HAP-1 (cell line): ENCODE measurements around the gene COMMD7.
"Not testable (repeated sequence)": the region's sequence is repeated elsewhere in the genome, so short reads cannot be mapped to it uniquely, and the experiment has no call there.

Experiments
- DNase-seq, 2 experiments: peaks; one replicate each; pipeline ENCODE4 v3.0.0-alpha.2; 2016 to 2020; ENCODE audit warnings: low spot score in 2 of 2
- H3K27me3 ChIP-seq: fragments of 250-450 bp; sonication (Bioruptor Pico); 2 replicates; pipeline ENCODE4 v1.5.1; 2020; ENCODE audit warnings: low read depth, mild to moderate bottlenecking, moderate library complexity
- H3K36me3 ChIP-seq: fragments of 250-450 bp; sonication (Bioruptor Pico); replicated peaks from 2 replicates; pipeline ENCODE4 v1.5.1; 2020; ENCODE audit warnings: mild to moderate bottlenecking
- H3K4me1 ChIP-seq: fragments of 250-450 bp; sonication (Bioruptor Pico); 2 replicates; pipeline ENCODE4 v1.5.1; 2020; ENCODE audit warnings: mild to moderate bottlenecking
- H3K4me3 ChIP-seq: fragments of 250-450 bp; sonication (Bioruptor Pico); 2 replicates; pipeline ENCODE4 v1.5.1; 2020; ENCODE audit warnings: mild to moderate bottlenecking, moderate library complexity
- H3K9me3 ChIP-seq: fragments of 250-450 bp; sonication (Bioruptor Pico); 2 replicates; pipeline ENCODE4 v1.5.1; 2020; ENCODE audit warnings: mild to moderate bottlenecking, moderate library complexity
- in situ Hi-C: fragments of 300-500 bp; cut with MboI; formaldehyde crosslinking; loops from 3 replicates; pipeline ENCODE4 v1.14.3; 2020; ENCODE audit warnings: low sequenced_read_pairs, inconsistent platforms, mixed read lengths

COMMD7 gene

DNA sequence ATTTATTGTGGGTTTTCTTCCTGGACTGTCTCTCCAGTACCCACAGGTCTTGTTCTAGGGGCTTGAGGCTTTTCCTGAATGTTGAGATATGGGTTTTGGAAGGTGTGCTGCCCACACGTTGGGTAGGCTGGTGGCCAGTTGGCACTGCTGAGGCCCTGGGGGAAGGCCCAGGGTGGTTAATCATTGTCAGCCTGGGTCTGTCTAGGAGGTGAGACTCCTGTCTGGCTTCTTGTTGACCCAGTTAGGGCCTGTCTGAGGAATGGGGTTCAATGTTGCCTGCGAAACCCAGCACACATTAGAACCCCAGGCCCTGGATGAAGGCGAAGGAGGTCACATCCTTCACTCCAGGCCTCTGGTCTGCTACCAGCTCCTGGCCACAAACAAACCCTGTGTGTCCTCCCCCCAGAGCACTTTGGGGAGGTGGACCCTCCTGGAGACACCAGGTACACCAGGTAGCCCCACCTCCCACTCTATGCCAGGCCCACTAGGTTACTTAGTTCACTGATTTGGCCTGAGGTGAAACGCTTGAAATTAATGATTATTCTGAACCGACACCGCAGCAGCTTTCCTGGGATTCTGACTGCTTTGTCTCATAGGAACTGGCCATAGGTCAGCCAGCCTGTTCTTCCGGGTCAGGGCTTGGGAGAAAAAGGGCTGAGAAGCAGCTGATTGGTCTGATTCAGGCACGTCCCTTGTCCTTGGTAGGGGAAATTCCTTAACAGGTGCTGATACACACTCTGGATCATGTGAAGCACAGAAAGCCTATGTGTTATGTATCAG is 34.1 kb upstream of the COMMD7 start:
- Histone ChIP-seq H3K4me3 (no peak overlapping the region), H3K27me3 (no peaks in the 10 kb centered on the region), H3K4me1 (no peaks in the 10 kb centered on the region), H3K36me3 (peaks cover 3% of the 10 kb centered on the region), H3K9me3 (no peaks in the 10 kb centered on the region)
- DNase-seq, result no peak
- in situ Hi-C loops, result loop anchor here (25.0 kb wide), 1 partner anchor 160 kb away; no protein-coding TSS in a partner anchor

DNA sequence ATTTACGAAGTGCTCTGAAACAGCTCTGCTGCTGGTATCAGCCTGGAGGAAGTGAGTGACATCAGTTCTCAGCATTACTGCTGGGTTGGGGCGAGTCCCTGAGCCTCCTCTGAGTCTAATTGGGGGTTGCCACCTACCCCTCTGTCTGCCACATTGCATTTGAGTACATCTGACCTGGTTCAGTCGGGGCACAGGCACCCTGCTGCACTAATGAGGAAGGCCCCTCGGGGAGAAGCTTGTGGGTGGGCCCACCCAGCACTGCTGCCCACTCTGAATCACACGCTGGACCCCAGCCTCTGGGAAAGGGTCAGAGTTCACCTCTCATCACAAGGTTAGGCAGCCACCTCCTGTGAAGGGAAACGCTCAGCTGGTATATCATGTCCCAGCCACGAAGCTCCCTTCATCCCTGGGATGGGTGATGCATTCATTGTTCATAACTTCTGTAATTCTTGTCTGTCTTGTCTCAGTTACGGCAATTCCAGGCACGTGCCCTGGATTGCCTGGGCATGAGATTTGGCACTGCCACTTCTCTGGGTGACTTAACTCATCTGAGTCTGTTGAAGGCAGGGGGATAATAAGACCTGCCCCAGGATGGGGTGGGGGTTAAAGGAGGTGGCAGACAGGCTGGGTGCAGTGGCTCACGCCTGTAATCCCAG is 32.2 kb upstream of the COMMD7 start:
- no peak overlapping the region for H3K4me3 ChIP-seq
- no peaks in the 10 kb centered on the region for H3K36me3 ChIP-seq
- in situ Hi-C loops, result loop anchor here (25.0 kb wide), 1 partner anchor 162 kb away; no protein-coding TSS in a partner anchor
- H3K4me1 ChIP-seq, result no peaks in the 10 kb centered on the region
- no peaks in the 10 kb centered on the region for H3K27me3 ChIP-seq
- no peaks in the 10 kb centered on the region for H3K9me3 ChIP-seq
- no peak for DNase-seq

DNA sequence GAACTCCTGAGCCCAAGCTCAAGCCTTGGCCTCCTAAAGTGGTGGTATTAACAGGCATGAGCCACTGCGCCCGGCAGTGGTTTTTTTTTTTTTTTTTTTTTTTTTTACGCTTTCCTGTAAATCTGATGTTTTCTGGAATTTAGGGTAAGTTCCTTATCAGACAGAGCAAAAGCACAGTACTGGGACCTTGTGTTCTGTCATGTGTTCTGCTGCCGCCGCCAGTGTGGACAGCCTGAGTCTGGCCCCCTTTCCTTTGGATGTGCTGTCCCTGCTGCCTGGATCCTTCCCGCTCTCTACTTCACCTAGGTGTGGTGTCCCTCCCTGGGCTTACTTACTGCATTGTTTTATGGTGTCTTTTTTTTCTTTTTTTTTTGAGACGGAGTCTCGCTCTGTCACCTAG is 30.6 kb upstream of the COMMD7 start:
- no peak for DNase-seq
- no peaks in the 10 kb centered on the region for H3K36me3 ChIP-seq
- H3K4me3 ChIP-seq, result no peak overlapping the region
- in situ Hi-C loops, result no loop called here
- no peaks in the 10 kb centered on the region for H3K4me1 ChIP-seq
- no peaks in the 10 kb centered on the region for H3K27me3 ChIP-seq
- no peaks in the 10 kb centered on the region for H3K9me3 ChIP-seq

DNA sequence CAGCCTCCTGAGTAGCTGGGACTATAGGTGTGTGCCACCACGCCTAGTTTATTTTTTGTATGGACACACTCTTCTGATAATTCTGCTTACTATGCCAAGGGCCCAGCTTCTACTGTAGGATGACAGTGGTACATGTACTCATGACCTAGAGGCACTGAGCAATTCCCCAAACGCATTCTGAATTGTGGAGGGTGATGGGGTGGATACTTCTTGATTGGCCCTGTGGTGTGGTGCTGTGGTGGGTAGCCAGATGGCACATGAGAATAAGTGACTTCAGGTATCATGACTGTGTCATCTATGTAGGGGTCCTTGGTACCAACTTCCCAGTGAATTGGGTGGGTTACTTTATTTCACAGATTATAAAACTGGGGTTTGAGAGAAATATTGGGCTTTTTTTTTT is 30.0 kb upstream of the COMMD7 start:
- in situ Hi-C loops, result no loop called here
- H3K27me3 ChIP-seq, result no peaks in the 10 kb centered on the region
- no peak overlapping the region for H3K4me3 ChIP-seq
- no peaks in the 10 kb centered on the region for H3K9me3 ChIP-seq
- H3K4me1 ChIP-seq, result no peaks in the 10 kb centered on the region
- H3K36me3 ChIP-seq, result no peaks in the 10 kb centered on the region
- DNase-seq, result no peak

DNA sequence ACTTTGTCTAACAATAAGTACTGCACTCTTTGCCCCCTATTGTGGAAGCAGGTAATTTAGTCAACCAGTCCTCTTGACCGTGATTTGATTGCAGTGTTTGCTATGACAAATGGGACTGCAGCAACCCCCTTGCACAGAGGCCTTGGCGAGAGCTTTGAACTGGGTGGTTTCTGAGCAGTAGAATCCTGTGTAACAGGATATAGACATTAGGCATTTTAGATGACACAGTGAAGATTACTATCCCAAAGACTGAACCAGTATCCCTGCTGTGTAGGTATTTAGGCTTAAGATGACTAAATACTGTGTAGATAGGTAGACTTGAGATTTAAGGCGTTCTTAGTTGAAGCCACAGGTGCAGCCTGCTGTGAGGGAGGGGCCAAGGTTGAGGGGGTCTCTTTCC is 28.8 kb upstream of the COMMD7 start:
- in situ Hi-C loops, result no loop called here
- H3K9me3 ChIP-seq, result no peaks in the 10 kb centered on the region
- no peaks in the 10 kb centered on the region for H3K4me1 ChIP-seq
- DNase-seq, result no peak
- H3K36me3 ChIP-seq, result no peaks in the 10 kb centered on the region
- H3K4me3 ChIP-seq, result no peak overlapping the region
- no peaks in the 10 kb centered on the region for H3K27me3 ChIP-seq

DNA sequence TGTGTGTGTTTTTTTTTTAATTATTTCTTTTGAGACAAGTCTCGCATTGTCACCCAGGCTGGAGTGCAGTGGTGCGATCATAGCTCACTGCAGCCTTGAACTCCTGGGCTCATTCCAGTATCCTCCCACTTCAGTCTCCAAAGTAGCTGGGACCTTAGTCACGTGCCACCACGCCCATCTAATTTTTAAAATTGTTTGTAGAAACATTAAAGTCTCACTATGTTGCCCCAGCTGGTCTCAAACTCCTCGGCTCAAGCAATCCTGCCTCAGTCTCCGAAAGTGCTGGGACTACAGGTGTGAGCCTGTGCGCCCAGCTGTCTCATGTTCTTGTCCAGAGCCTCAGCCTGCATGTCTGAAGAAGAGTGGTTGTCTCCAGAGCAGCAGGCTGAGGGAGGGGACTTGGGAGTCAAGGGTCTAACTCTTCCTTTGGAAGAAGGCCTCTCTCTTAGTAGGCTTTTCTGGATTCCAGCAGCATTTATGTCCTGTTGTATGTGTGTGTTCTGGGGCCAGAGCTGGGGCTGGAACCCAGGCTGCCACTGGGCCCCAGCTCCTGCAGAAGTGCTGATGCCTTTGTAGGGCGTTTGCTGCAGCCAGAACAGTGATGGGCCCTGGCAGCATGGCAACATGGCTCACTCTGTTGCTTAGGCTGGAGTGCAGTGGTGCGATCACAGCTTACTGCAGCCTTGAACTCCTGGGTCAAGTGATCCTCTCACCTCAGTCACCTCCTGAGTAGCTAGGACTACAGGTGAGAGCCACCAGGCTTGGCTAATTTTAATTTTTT is 24.3 kb upstream of the COMMD7 start:
- Histone ChIP-seq H3K4me1 (peaks cover 5% of the 10 kb centered on the region; the same call in 1 of the 2 replicates), H3K36me3 (no peaks in the 10 kb centered on the region), H3K4me3 (no peak overlapping the region), H3K27me3 (no peaks in the 10 kb centered on the region), H3K9me3 (no peaks in the 10 kb centered on the region)
- no peak for DNase-seq
- in situ Hi-C loops, result no loop called here

DNA sequence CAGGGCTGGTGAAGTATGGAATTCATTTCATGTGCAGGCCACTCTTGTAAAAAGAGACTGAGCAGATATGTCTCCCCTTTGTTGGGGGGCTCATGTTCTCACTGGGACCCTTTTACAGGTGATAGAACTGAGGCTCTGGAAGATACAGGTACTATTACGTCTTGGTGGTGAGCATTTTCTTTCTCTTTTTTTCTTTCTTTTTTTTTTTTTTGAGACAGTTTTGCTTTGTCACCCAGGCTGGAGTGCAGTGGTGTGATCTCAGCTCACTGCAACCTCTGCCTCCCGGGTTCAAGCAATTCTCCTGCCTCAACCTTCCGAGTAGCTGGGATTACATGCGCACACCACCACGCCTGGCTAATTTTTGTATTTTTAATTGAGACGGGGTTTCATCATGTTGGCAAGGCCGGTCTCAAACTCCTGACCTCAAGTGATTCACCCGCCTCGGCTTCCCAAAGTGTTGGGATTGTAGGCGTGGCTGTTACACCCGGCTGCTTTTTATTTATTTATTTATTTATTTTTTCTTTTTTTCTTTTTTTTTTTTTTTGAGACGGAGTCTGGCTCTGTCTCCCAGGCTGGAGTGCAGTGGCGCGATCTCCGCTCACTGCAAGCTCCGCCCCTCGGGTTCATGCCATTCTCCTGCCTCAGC is 22.1 kb upstream of the COMMD7 start:
- H3K9me3 ChIP-seq, H3K4me3 ChIP-seq, H3K27me3 ChIP-seq, in situ Hi-C loops, H3K36me3 ChIP-seq, DNase-seq: not testable (repeated sequence)
- peaks cover 10% of the 10 kb centered on the region for H3K4me1 ChIP-seq

DNA sequence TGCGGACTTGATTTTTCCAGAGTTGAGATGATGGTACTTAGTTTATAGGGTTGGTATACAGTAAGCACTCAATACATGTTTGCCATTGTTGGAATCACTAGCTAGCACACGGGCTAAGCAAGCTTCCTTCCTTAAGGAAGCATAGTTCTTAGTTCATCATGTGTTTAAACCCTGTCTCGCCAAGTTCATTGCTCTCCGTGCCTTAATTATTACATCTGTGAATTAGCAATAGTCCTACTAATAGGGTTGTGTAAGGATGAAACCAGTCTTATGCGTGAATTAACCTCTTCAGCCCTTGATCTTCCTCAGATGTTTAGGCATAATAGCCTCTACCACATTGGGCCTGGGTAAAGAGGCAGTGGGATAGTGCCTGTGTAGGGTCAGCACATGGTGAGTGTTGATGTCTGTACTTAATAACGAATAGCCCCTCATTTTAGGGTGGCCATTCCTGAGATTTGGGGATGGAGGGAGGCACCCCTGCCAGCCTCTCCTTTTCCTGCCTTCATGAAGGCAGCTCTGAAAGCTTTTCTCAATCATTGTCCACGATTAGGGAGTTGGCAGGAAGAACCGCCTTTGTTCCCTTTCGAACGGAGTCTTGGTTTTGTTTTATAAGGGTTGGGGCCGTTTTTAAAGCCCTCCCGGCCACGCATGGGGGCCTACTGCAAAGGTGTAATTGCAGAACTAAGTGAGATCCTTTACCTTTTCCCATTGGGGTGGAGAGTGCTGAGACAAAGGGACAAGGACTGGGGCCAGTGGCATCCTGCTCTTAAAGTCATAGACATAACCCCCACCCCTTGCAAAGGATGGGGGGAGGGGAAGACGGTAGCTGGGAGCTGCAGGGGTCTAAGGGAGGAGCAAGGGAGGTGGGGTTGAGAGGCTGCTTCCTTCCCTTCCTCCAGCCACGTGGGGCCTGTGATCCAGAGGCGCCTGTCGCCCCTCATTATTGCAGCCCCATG is 21.0 kb upstream of the COMMD7 start:
- no peaks in the 10 kb centered on the region for H3K36me3 ChIP-seq
- no peaks in the 10 kb centered on the region for H3K9me3 ChIP-seq
- no peaks in the 10 kb centered on the region for H3K27me3 ChIP-seq
- peaks cover 10% of the 10 kb centered on the region for H3K4me1 ChIP-seq
- DNase-seq, result peak in 1 of 2 experiments; percentile 20
- in situ Hi-C loops, result no loop called here
- H3K4me3 ChIP-seq, result peak overlapping the region; percentile 76

DNA sequence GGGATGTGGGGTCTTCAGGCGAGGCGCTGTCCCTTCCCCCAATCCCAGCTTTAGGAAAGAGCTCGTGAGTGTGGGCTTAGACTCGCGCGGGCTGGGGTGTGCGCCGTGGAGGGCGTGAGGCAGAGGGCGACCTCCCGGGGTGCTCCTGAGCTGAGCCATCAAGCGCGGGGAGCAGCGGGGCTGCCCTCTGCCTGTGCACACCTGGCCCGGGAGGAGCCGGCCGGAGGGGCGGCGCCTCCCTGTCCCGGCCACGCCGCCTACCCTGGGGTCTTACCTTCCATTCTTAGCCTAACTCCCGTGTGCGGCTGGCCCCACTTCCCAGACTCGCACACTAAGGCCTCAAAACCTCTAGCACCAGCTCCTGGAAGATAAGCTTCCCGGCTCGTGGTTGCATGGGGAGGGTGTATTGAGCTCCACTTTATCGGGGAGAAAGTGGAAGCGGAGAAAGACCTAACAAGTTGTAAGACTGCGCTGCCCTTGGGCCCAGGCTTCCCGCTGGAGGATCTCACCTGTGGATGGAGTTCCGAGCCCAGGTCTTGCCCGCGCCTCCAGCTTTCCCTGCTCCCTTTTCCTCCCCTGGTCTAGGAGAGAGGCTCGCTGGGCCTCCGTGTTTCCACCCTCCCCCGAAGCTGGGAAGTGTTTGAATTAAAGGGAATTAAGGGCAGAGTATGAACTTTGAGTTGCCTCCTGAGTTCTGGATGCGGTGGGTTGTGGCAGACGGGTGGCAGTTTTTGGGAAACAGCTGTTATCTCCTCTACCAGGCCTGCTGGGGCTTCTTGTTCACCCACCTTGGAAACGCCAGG is 20.1 kb upstream of the COMMD7 start:
- in situ Hi-C loops, result no loop called here

DNA sequence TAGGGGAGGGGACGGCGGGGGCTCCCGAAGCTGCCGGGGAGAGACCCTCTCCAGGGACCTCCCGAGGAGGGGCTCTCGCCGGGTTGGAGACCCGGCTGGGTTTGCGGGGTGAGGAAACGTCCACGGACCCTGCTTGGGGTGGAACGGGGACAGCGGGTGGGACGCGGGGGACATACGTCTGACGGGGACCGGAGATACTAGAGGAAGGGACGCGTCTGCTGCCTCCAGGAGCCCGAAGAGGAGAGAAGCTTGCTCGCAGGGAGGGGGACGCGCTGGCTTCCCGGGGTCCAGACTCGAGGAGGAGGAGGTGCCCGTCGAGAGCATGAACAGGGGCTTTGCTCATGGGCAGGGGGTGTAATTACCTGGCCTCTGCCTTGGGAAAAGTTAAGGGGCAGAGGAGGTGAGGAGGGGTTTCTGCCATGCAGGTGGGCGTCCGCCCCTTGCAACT is 19.5 kb upstream of the COMMD7 start:
- H3K27me3 ChIP-seq, result no peaks in the 10 kb centered on the region
- peak in 1 of 2 experiments; percentile 43 for DNase-seq
- peaks cover 10% of the 10 kb centered on the region for H3K4me1 ChIP-seq
- peak overlapping the region; percentile 76 for H3K4me3 ChIP-seq
- no peaks in the 10 kb centered on the region for H3K9me3 ChIP-seq
- in situ Hi-C loops, result no loop called here
- H3K36me3 ChIP-seq, result no peaks in the 10 kb centered on the region

More for the DNA sequence above, 20.1 kb upstream of the COMMD7 start:
- Histone ChIP-seq H3K4me3 (peak overlapping the region; percentile 76), H3K9me3 (no peaks in the 10 kb centered on the region), H3K36me3 (no peaks in the 10 kb centered on the region), H3K4me1 (peaks cover 10% of the 10 kb centered on the region), H3K27me3 (no peaks in the 10 kb centered on the region)
- peak in 1 of 2 experiments; percentile 28 for DNase-seq

DNA sequence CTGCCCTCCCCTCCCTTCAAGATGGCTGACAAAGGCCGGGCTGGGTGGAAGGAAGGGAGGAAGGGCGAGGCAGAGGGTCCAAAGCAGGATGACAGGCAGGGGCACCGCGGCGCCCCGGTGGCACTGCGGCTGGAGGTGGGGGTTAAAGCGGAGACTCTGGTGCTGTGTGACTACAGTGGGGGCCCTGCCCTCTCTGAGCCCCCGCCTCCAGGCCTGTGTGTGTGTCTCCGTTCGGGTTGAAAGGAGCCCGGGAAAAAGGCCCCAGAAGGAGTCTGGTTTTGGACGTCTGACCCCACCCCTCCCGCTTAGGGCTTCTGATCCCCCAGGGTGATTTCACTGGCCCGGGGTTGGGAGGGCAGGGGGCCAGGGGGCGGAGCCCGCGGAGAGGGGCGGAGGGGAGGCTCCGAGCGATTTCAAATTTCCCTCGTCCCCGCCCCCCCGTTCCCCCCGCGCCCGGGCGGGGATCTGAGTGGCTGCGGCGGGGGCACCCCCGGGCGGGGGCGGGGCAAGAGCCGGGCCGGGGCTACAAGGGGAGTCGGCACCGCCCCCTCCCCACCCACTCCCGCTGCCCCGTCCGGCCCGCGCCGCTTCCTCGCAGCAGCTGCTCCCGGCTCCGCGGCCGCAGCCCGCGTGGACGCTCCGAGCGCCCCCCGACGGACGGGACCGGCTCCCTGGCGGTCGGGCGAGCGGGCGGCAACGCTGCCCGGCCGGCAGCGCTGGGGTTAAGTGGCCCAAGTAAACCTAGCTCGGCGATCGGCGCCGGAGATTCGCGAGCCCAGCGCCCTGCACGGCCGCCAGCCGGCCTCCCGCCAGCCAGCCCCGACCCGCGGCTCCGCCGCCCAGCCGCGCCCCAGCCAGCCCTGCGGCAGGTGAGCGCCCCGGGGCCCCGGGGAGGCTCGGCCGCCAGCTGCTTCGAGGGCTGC is 18.8 kb upstream of the COMMD7 start, which contains the start of gene DNMT3B:
DNMT3B (plus strand) TSS at position 555 of the 923 bp plus-strand sequence. CDS start 17,939 bp downstream, outside the sequence.
- no peaks in the 10 kb centered on the region for H3K27me3 ChIP-seq
- in situ Hi-C loops, result no loop called here
- H3K4me1 ChIP-seq, result peaks cover 10% of the 10 kb centered on the region
- no peaks in the 10 kb centered on the region for H3K36me3 ChIP-seq
- no peaks in the 10 kb centered on the region for H3K9me3 ChIP-seq
- H3K4me3 ChIP-seq, result peak within 1 kb of the TSS; percentile 76
- peak; percentile 79 to 95 for DNase-seq
